Measurements from ENCODE around the gene PTGES3.
A peak's percentile ranks its signal among the peaks of the same experiment; 100 is the strongest.

PTGES3 gene

DNA sequence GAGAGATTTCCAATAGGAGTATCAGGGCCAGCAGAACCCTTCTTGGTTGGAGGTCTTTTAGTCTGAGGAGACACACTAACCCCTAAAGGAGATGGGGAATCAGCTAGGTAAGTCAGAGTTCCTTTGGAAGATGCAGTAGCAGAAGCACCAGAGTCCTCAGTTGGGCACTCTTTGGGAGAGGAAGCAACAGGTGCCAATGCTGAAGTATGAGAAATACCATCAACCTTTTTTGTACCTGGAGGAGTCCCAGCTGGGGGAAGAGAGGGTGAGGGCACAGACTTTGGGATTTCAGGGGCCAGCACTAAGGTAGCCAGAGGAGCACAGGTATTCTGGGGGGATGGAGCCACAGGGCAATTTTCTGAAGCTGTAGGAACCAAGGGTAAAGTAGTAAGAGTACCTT is 31.0 kb upstream of the PTGES3 start:
- Histone ChIP-seq H3K9ac (ENCODE audit: low read length) (no peak overlapping the region), H3K23ac (ENCODE audit: low read length) (no peak overlapping the region), H3K27ac (ENCODE audit: low read depth, low read length) (no peak overlapping the region), H3K4ac (ENCODE audit: low read depth, low read length) (peak overlapping the region; percentile 85), H2BK5ac (ENCODE audit: low read depth, low read length, poor library complexity) (no peak overlapping the region), H3K79me2 (ENCODE audit: control insufficient read depth, insufficient read depth, low read length, poor library complexity) (peaks cover 20% of the 10 kb centered on the region), H2BK120ac (ENCODE audit: insufficient read depth, low read length, poor library complexity) (no peak overlapping the region), H3K79me1 (ENCODE audit: low read length) (peaks cover 7% of the 10 kb centered on the region), H3K9me3 (ENCODE audit: insufficient read depth, low read depth, low read length) (no peaks in the 10 kb centered on the region), H3K4me1 (ENCODE audit: control insufficient read depth in 1 of 2, insufficient read depth in 2 of 2, low read length in 2 of 2) (peaks cover 14 to 22% of the 10 kb centered on the region in 2 experiments), H3K27me3 (ENCODE audit: insufficient read depth, low read length) (no peaks in the 10 kb centered on the region), H3K4me2 (ENCODE audit: low read length) (no peak overlapping the region), H2AFZ (ENCODE audit: insufficient read depth, low read length, poor library complexity) (no peak overlapping the region), H2BK12ac (ENCODE audit: low read length) (no peak overlapping the region), H4K8ac (ENCODE audit: low read depth, low read length) (no peak overlapping the region), H2AK5ac (ENCODE audit: low read length) (no peak overlapping the region), H3K4me3 (ENCODE audit: low read depth, low read length) (no peak overlapping the region), H3K18ac (ENCODE audit: low read length) (no peak overlapping the region), H4K12ac (ENCODE audit: low read depth, low read length) (no peak overlapping the region), H3K36me3 (ENCODE audit: control insufficient read depth in 1 of 2, insufficient read depth in 2 of 2, low read length in 2 of 2) (peaks cover 37 to 60% of the 10 kb centered on the region in 2 experiments), H3K14ac (ENCODE audit: low read length) (no peak overlapping the region), H4K91ac (ENCODE audit: low read depth, low read length) (no peak overlapping the region)
- no peak for DNase-seq

- WGBS (ENCODE audit: extremely low coverage, insufficient coverage, insufficient read length), result no CpG with 5 or more reads among the region's 4 CpGs
- no peak overlapping the region for H4K12ac ChIP-seq (ENCODE audit: low read depth, low read length)
- no peak overlapping the region for H4K91ac ChIP-seq (ENCODE audit: low read depth, low read length)
- H3K9me3 ChIP-seq (ENCODE audit: insufficient read depth, low read depth, low read length), result no peaks in the 10 kb centered on the region
- H3K79me2 ChIP-seq (ENCODE audit: control insufficient read depth, insufficient read depth, low read length, poor library complexity), result peaks cover 16% of the 10 kb centered on the region
- no peak overlapping the region for H2BK12ac ChIP-seq (ENCODE audit: low read length)
- no peaks in the 10 kb centered on the region for H3K27me3 ChIP-seq (ENCODE audit: insufficient read depth, low read length)
- H3K9ac ChIP-seq (ENCODE audit: low read length), result no peak overlapping the region
- H2BK5ac ChIP-seq (ENCODE audit: low read depth, low read length, poor library complexity), result no peak overlapping the region
- H3K4me1 ChIP-seq (ENCODE audit: control insufficient read depth in 1 of 2, insufficient read depth in 2 of 2, low read length in 2 of 2), result peaks cover 14 to 22% of the 10 kb centered on the region in 2 experiments
- H3K36me3 ChIP-seq (ENCODE audit: control insufficient read depth in 1 of 2, insufficient read depth in 2 of 2, low read length in 2 of 2), result peaks cover 41 to 61% of the 10 kb centered on the region in 2 experiments
- H3K18ac ChIP-seq (ENCODE audit: low read length), result no peak overlapping the region
- H2BK120ac ChIP-seq (ENCODE audit: insufficient read depth, low read length, poor library complexity), result no peak overlapping the region
- H2AK5ac ChIP-seq (ENCODE audit: low read length), result no peak overlapping the region
- H2AFZ ChIP-seq (ENCODE audit: insufficient read depth, low read length, poor library complexity), result no peak overlapping the region
- H3K14ac ChIP-seq (ENCODE audit: low read length), result no peak overlapping the region
- no peak overlapping the region for H3K4me3 ChIP-seq (ENCODE audit: low read depth, low read length)
- H3K79me1 ChIP-seq (ENCODE audit: low read length), result peaks cover 7% of the 10 kb centered on the region
- H3K4me2 ChIP-seq (ENCODE audit: low read length), result no peak overlapping the region
- no peak overlapping the region for H3K23ac ChIP-seq (ENCODE audit: low read length)
- peak overlapping the region; percentile 85 for H3K4ac ChIP-seq (ENCODE audit: low read depth, low read length)
- no peak for DNase-seq
- no peak overlapping the region for H3K27ac ChIP-seq (ENCODE audit: low read depth, low read length)
- H4K8ac ChIP-seq (ENCODE audit: low read depth, low read length), result no peak overlapping the region
These were observed 30.6 kb upstream of the PTGES3 start for GRCh38 chr12:56718636-56719035.

GRCh38 chr12:56718149-56718548 is 30.1 kb upstream of the PTGES3 start:
- H3K9ac ChIP-seq (ENCODE audit: low read length), result no peak overlapping the region
- H3K4ac ChIP-seq (ENCODE audit: low read depth, low read length), result no peak overlapping the region
- H2BK12ac ChIP-seq (ENCODE audit: low read length), result no peak overlapping the region
- no peak overlapping the region for H2AFZ ChIP-seq (ENCODE audit: insufficient read depth, low read length, poor library complexity)
- no peaks in the 10 kb centered on the region for H3K9me3 ChIP-seq (ENCODE audit: insufficient read depth, low read depth, low read length)
- no CpG with 5 or more reads among the region's 1 CpG for WGBS (ENCODE audit: extremely low coverage, insufficient coverage, insufficient read length)
- no peak overlapping the region for H3K18ac ChIP-seq (ENCODE audit: low read length)
- H3K79me1 ChIP-seq (ENCODE audit: low read length), result peaks cover 7% of the 10 kb centered on the region
- no peak overlapping the region for H2BK120ac ChIP-seq (ENCODE audit: insufficient read depth, low read length, poor library complexity)
- H3K27me3 ChIP-seq (ENCODE audit: insufficient read depth, low read length), result no peaks in the 10 kb centered on the region
- no peak for DNase-seq
- no peak overlapping the region for H3K14ac ChIP-seq (ENCODE audit: low read length)
- no peak overlapping the region for H2BK5ac ChIP-seq (ENCODE audit: low read depth, low read length, poor library complexity)
- no peak overlapping the region for H3K4me3 ChIP-seq (ENCODE audit: low read depth, low read length)
- H3K4me2 ChIP-seq (ENCODE audit: low read length), result no peak overlapping the region
- no peak overlapping the region for H4K12ac ChIP-seq (ENCODE audit: low read depth, low read length)
- no peak overlapping the region for H3K27ac ChIP-seq (ENCODE audit: low read depth, low read length)
- H3K36me3 ChIP-seq (ENCODE audit: control insufficient read depth in 1 of 2, insufficient read depth in 2 of 2, low read length in 2 of 2), result peaks cover 41 to 66% of the 10 kb centered on the region in 2 experiments
- H4K8ac ChIP-seq (ENCODE audit: low read depth, low read length), result no peak overlapping the region
- H3K79me2 ChIP-seq (ENCODE audit: control insufficient read depth, insufficient read depth, low read length, poor library complexity), result peaks cover 16% of the 10 kb centered on the region
- H3K4me1 ChIP-seq (ENCODE audit: control insufficient read depth in 1 of 2, insufficient read depth in 2 of 2, low read length in 2 of 2), result peaks cover 14 to 22% of the 10 kb centered on the region in 2 experiments
- no peak overlapping the region for H4K91ac ChIP-seq (ENCODE audit: low read depth, low read length)
- H2AK5ac ChIP-seq (ENCODE audit: low read length), result no peak overlapping the region
- H3K23ac ChIP-seq (ENCODE audit: low read length), result no peak overlapping the region

GRCh38 chr12:56716933-56717880 is 29.1 kb upstream of the PTGES3 start:
- H4K12ac ChIP-seq (ENCODE audit: low read depth, low read length), result no peak overlapping the region
- peaks cover 12% of the 10 kb centered on the region for H3K79me2 ChIP-seq (ENCODE audit: control insufficient read depth, insufficient read depth, low read length, poor library complexity)
- H2BK12ac ChIP-seq (ENCODE audit: low read length), result no peak overlapping the region
- no CpG with 5 or more reads among the region's 4 CpGs for WGBS (ENCODE audit: extremely low coverage, insufficient coverage, insufficient read length)
- H3K23ac ChIP-seq (ENCODE audit: low read length), result no peak overlapping the region
- H3K9ac ChIP-seq (ENCODE audit: low read length), result no peak overlapping the region
- H3K36me3 ChIP-seq (ENCODE audit: control insufficient read depth in 1 of 2, insufficient read depth in 2 of 2, low read length in 2 of 2), result peaks cover 41 to 71% of the 10 kb centered on the region in 2 experiments
- H4K8ac ChIP-seq (ENCODE audit: low read depth, low read length), result no peak overlapping the region
- no peak overlapping the region for H4K91ac ChIP-seq (ENCODE audit: low read depth, low read length)
- H3K14ac ChIP-seq (ENCODE audit: low read length), result no peak overlapping the region
- H3K79me1 ChIP-seq (ENCODE audit: low read length), result peaks cover 7% of the 10 kb centered on the region
- no peak overlapping the region for H2BK120ac ChIP-seq (ENCODE audit: insufficient read depth, low read length, poor library complexity)
- H2BK5ac ChIP-seq (ENCODE audit: low read depth, low read length, poor library complexity), result no peak overlapping the region
- H3K18ac ChIP-seq (ENCODE audit: low read length), result no peak overlapping the region
- H3K9me3 ChIP-seq (ENCODE audit: insufficient read depth, low read depth, low read length), result no peaks in the 10 kb centered on the region
- H3K4me1 ChIP-seq (ENCODE audit: control insufficient read depth in 1 of 2, insufficient read depth in 2 of 2, low read length in 2 of 2), result peaks cover 9 to 16% of the 10 kb centered on the region in 2 experiments
- no peak overlapping the region for H3K27ac ChIP-seq (ENCODE audit: low read depth, low read length)
- H2AFZ ChIP-seq (ENCODE audit: insufficient read depth, low read length, poor library complexity), result no peak overlapping the region
- no peaks in the 10 kb centered on the region for H3K27me3 ChIP-seq (ENCODE audit: insufficient read depth, low read length)
- H2AK5ac ChIP-seq (ENCODE audit: low read length), result no peak overlapping the region
- H3K4me2 ChIP-seq (ENCODE audit: low read length), result no peak overlapping the region
- DNase-seq, result no peak
- peak overlapping the region; percentile 57 for H3K4ac ChIP-seq (ENCODE audit: low read depth, low read length)
- H3K4me3 ChIP-seq (ENCODE audit: low read depth, low read length), result no peak overlapping the region
